CD4-positive, alpha-beta T cell (primary cell): ENCODE results near the gene ZNF136. TPM values are rescaled to one million over a fixed set of nuclear protein-coding genes. Genes with fewer than 3 reads are reported as not detected.

Experiments
- ATAC-seq: fragments of 200-7000 bp; cut with Tn5 transposase; one replicate; pipeline ENCODE4 v1.10.0; 2022; ENCODE audit warnings: mild to moderate bottlenecking; ENCODE audit not compliant: poor library complexity
- CTCF ChIA-PET: fragments of 350-600 bp; sonication (Branson Sonifier 250); formaldehyde crosslinking; loops from one replicate; lab custom pipeline; 2021; ENCODE audit warnings: antibody characterized with exemption, inconsistent platforms; lab: Charles Lee
- POLR2A ChIA-PET: fragments of 350-600 bp; sonication (Branson Sonifier 250); formaldehyde crosslinking; loops from one replicate; lab custom pipeline; 2021; ENCODE audit warnings: antibody characterized with exemption, inconsistent platforms; lab: Charles Lee
- DNase-seq, 14 experiments: peaks; one replicate each; pipeline ENCODE4 v3.0.0-alpha.2; 2013 to 2020; ENCODE audit warnings: mixed read lengths in 2 of 14
- H3K27ac ChIP-seq, 2 donors: one replicate each; pipeline versions ENCODE4 v1.5.1 to v1.7.0; 2013; ENCODE audit warnings: low read length in 2 of 2, low read depth in 1 of 2, mild to moderate bottlenecking in 1 of 2
- H3K27me3 ChIP-seq, 2 experiments: 1 replicate in 1 of 2; 2 replicates in 1 of 2; pipeline versions ENCODE4 v1.6.1 to v1.7.0; 2013; ENCODE audit warnings: low read length in 2 of 2, control low read depth in 1 of 2, mild to moderate bottlenecking in 1 of 2, moderate library complexity in 1 of 2; ENCODE audit not compliant: insufficient read depth in 2 of 2, control insufficient read depth in 1 of 2
- H3K36me3 ChIP-seq: one replicate; pipeline ENCODE4 v1.6.1; 2013; ENCODE audit warnings: low read length, control low read depth; ENCODE audit not compliant: insufficient read depth
- H3K4me1 ChIP-seq: one replicate; pipeline ENCODE4 v1.6.1; 2013; ENCODE audit warnings: low read length, control low read depth; ENCODE audit not compliant: insufficient read depth
- H3K4me3 ChIP-seq: one replicate; pipeline ENCODE4 v1.5.1; 2013; ENCODE audit warnings: mild to moderate bottlenecking, low read length, moderate library complexity
- H3K9me3 ChIP-seq, 2 experiments: 1 replicate in 1 of 2; 2 replicates in 1 of 2; pipeline versions ENCODE4 v1.6.1 to v1.7.0; 2013; ENCODE audit warnings: low read length in 2 of 2, mild to moderate bottlenecking in 2 of 2, control low read depth in 1 of 2, moderate library complexity in 1 of 2; ENCODE audit not compliant: control insufficient read depth in 1 of 2, insufficient read depth in 1 of 2
- H3K27ac Mint-ChIP-seq: one replicate; pipeline ENCODE4 v1.8.0; 2020; ENCODE audit warnings: mixed read lengths
- H3K27me3 Mint-ChIP-seq: one replicate; pipeline ENCODE4 v1.8.0; 2021; ENCODE audit warnings: mixed read lengths
- H3K36me3 Mint-ChIP-seq: one replicate; pipeline ENCODE4 v1.8.0; 2021; ENCODE audit warnings: low read depth, mixed read lengths
- H3K4me1 Mint-ChIP-seq: one replicate; pipeline ENCODE4 v1.8.0; 2021; ENCODE audit warnings: low read depth, mixed read lengths
- H3K4me3 Mint-ChIP-seq: one replicate; pipeline ENCODE4 v1.8.0; 2020; ENCODE audit warnings: mild to moderate bottlenecking, mixed read lengths
- H3K9me3 Mint-ChIP-seq: one replicate; pipeline ENCODE4 v1.8.0; 2020; ENCODE audit warnings: mixed read lengths
- CTCF ChIP-seq: fragments of 200-600 bp; IDR thresholded peaks from one replicate; pipeline ENCODE4 v1.8.0; 2022; ENCODE audit warnings: antibody characterized with exemption, mild to moderate bottlenecking
- intact Hi-C, 2 experiments: fragments of 100-400 bp; cut with DNase I in 1 of 2; cut with micrococcal nuclease in 1 of 2; formaldehyde crosslinking; loops; one replicate each; pipeline versions ENCODE4 v1.15.1 to v1.9.0; 2023 to 2025; cut with DNase I, micrococcal nuclease
- total RNA-seq, 174 experiments: library from RNA in 2 of 174; stranded (reverse) in 2 of 174; gene quantifications; one replicate each; pipeline ENCODE4 v1.2.3 and lab custom pipeline; 2021 to 2026

ZNF136 gene
- total RNA-seq, 2 experiments from 2014 or later, result 40.5 to 45.6 TPM

- no peak overlapping the region for H3K27ac ChIP-seq
- H3K36me3 Mint-ChIP-seq, result peaks cover 76% of the 10 kb centered on the region
Observed at GRCh38 chr19:12208221-12208620, 45.3 kb downstream of the ZNF136 start.

DNA sequence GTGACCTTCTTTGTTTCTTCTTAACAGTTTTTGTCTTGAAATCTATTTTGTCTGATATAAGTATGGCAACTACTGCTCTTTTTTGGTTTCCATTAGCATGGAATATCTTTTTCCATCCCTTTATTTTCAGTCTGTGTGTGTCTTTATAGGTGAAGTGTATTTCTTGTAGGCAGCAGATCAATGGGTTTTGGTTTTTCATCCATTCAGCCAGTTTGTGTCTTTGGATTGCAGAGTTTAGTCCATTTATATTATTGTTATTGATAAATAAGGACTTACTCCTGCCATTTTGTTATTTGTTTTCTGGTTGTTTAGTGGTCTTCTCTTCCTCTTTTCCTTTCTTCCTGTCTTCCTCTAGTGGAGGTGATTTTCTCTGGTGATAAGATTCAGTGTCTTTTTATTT lies 54.4 kb downstream of the ZNF136 start:
- POLR2A ChIA-PET, result no interaction called here
- CTCF ChIA-PET, result no interaction called here

More at GRCh38 chr19:12208221-12208620, 45.3 kb downstream of the ZNF136 start:
- Mint-ChIP-seq H3K4me3 (no peak overlapping the region), H3K27ac (no peak overlapping the region), H3K27me3 (no peaks in the 10 kb centered on the region), H3K9me3 (peaks cover 12% of the 10 kb centered on the region), H3K4me1 (no peaks in the 10 kb centered on the region)
- no peak for TF ChIP-seq CTCF
- Histone ChIP-seq H3K4me3 (no peak overlapping the region), H3K27me3 (no peaks in the 10 kb centered on the region), H3K36me3 (no peaks in the 10 kb centered on the region), H3K4me1 (no peaks in the 10 kb centered on the region), H3K9me3 (peaks cover 45 to 54% of the 10 kb centered on the region in 2 experiments)
- DNase-seq (no peak), ATAC-seq (no peak)
- ChIA-PET CTCF (interaction anchor here (0.5 kb wide), 1 partner anchor 301 kb away, joined by 4 read pairs; no protein-coding TSS in a partner anchor), POLR2A (no interaction called here)
- intact Hi-C loops, result loop anchor here (5.0 to 10.0 kb wide), 2 partner anchors 64 to 87 kb away; partner anchors contain the start of gene ZNF44 (in 1 of the 2)

GRCh38 chr19:12222980-12223630 lies 60.2 kb downstream of the ZNF136 start:
- Histone ChIP-seq H3K9me3 (peaks cover 10 to 17% of the 10 kb centered on the region in 2 experiments), H3K36me3 (no peaks in the 10 kb centered on the region), H3K4me1 (no peaks in the 10 kb centered on the region), H3K4me3 (no peak overlapping the region), H3K27me3 (no peaks in the 10 kb centered on the region), H3K27ac (no peak overlapping the region)
- H3K36me3 Mint-ChIP-seq, result peaks cover 57% of the 10 kb centered on the region
- ChIA-PET POLR2A (interaction anchor here (0.7 kb wide), 1 partner anchor 176 kb away, joined by 5 read pairs; no protein-coding TSS in a partner anchor), CTCF (no interaction called here)
- ATAC-seq, result no peak
- no peaks in the 10 kb centered on the region for H3K27me3 Mint-ChIP-seq
- no peak overlapping the region for H3K27ac Mint-ChIP-seq
- peaks cover 9% of the 10 kb centered on the region for H3K4me1 Mint-ChIP-seq
- H3K4me3 Mint-ChIP-seq, result no peak overlapping the region
- intact Hi-C loops, result no loop called here
- peaks cover 7% of the 10 kb centered on the region for H3K9me3 Mint-ChIP-seq
- DNase-seq, result no peak
- TF ChIP-seq CTCF, result no peak

More for the DNA sequence above, 54.4 kb downstream of the ZNF136 start:
- H3K4me3 Mint-ChIP-seq, result no peak overlapping the region
- no peak overlapping the region for H3K27ac Mint-ChIP-seq
- peaks cover 5% of the 10 kb centered on the region for H3K4me1 Mint-ChIP-seq
- DNase-seq, result no peak
- Histone ChIP-seq H3K4me1 (no peaks in the 10 kb centered on the region), H3K27me3 (no peaks in the 10 kb centered on the region), H3K36me3 (no peaks in the 10 kb centered on the region), H3K27ac (no peak overlapping the region), H3K4me3 (no peak overlapping the region), H3K9me3 (peaks cover 38 to 58% of the 10 kb centered on the region in 2 experiments)
- peaks cover 85% of the 10 kb centered on the region for H3K36me3 Mint-ChIP-seq
- intact Hi-C loops, result no loop called here
- H3K27me3 Mint-ChIP-seq, result no peaks in the 10 kb centered on the region
- no peak for TF ChIP-seq CTCF
- no peak for ATAC-seq
- H3K9me3 Mint-ChIP-seq, result peaks cover 28% of the 10 kb centered on the region
